T-cell (primary cell): ENCODE results near the gene CR1. TPM values are rescaled to one million over a fixed set of nuclear protein-coding genes. Genes with fewer than 3 reads are reported as not detected.
"Not testable (repeated sequence)": the region's sequence is repeated elsewhere in the genome, so short reads cannot be mapped to it uniquely, and the experiment has no call there.

Experiments
- ATAC-seq, 4 experiments: fragments of 200-7000 bp in 3 of 4; fragments of 150-1000 bp in 1 of 4; cut with Tn5 transposase; replicated peaks in 1 of 4; 1 replicate in 3 of 4; 2 replicates in 1 of 4; pipeline ENCODE4 v1.10.0; 2021; ENCODE audit warnings: moderate library complexity in 3 of 4, mild to moderate bottlenecking in 2 of 4, moderate number of reproducible peaks in 1 of 4
- CTCF ChIA-PET, 2 donors: fragments of 300-600 bp; sonication (Branson Sonifier 250); formaldehyde crosslinking; loops; one replicate each; lab custom pipeline; 2022; ENCODE audit warnings: antibody characterized with exemption in 2 of 2; lab: Charles Lee
- POLR2A ChIA-PET, 2 donors: fragments of 300-600 bp; sonication (Branson Sonifier 250); formaldehyde crosslinking; loops; one replicate each; lab custom pipeline; 2022; ENCODE audit warnings: antibody characterized with exemption in 2 of 2; lab: Charles Lee
- DNase-seq, 35 experiments: peaks; one replicate each; pipeline versions ENCODE4 v3.0.0 to v3.0.0-alpha.2; 2013 to 2023
- H3K27ac ChIP-seq: one replicate; pipeline ENCODE4 v1.5.1; 2013; ENCODE audit warnings: low read length
- H3K27me3 ChIP-seq, 2 experiments: replicated peaks in 1 of 2; 1 replicate in 1 of 2; 2 replicates in 1 of 2; pipeline versions ENCODE4 v1.6.1 to v1.7.0; 2013; ENCODE audit warnings: low read length in 1 of 2, mixed read lengths in 1 of 2; ENCODE audit not compliant: control insufficient read depth in 2 of 2, insufficient read depth in 2 of 2; ENCODE audit errors: extremely low read depth in 1 of 2
- H3K36me3 ChIP-seq, 2 donors: 1 replicate in 1 of 2; 2 replicates in 1 of 2; pipeline versions ENCODE4 v1.6.1 to v1.7.0; 2013; ENCODE audit warnings: low read length in 1 of 2; ENCODE audit not compliant: control insufficient read depth in 2 of 2, insufficient read depth in 1 of 2; ENCODE audit errors: extremely low read depth in 1 of 2
- H3K4me1 ChIP-seq, 2 experiments: 1 replicate in 1 of 2; 2 replicates in 1 of 2; pipeline versions ENCODE4 v1.6.1 to v1.7.0; 2013; ENCODE audit warnings: low read length in 2 of 2, mixed read lengths in 1 of 2; ENCODE audit not compliant: insufficient read depth in 2 of 2, control insufficient read depth in 1 of 2; ENCODE audit errors: extremely low read depth in 1 of 2
- H3K4me3 ChIP-seq, 2 donors: 1 replicate in 1 of 2; 2 replicates in 1 of 2; pipeline versions ENCODE4 v1.5.1 to v1.7.0; 2013; ENCODE audit warnings: mild to moderate bottlenecking in 2 of 2, low read length in 1 of 2, moderate library complexity in 1 of 2; ENCODE audit not compliant: control insufficient read depth in 1 of 2; ENCODE audit errors: extremely low read depth in 1 of 2
- H3K9me3 ChIP-seq: 2 replicates; pipeline ENCODE4 v1.7.0; 2013
- H3K27ac Mint-ChIP-seq, 2 donors: one replicate each; pipeline ENCODE4 v1.8.0; 2020 to 2021; ENCODE audit warnings: mild to moderate bottlenecking in 2 of 2, mixed read lengths in 2 of 2
- H3K27me3 Mint-ChIP-seq, 2 donors: one replicate each; pipeline ENCODE4 v1.8.0; 2021 to 2022; ENCODE audit warnings: mixed read lengths in 2 of 2
- H3K36me3 Mint-ChIP-seq: one replicate; pipeline ENCODE4 v1.8.0; 2021; ENCODE audit warnings: mixed read lengths
- H3K4me1 Mint-ChIP-seq, 3 donors: one replicate each; pipeline ENCODE4 v1.8.0; 2020 to 2022; ENCODE audit warnings: mixed read lengths in 3 of 3, mild to moderate bottlenecking in 1 of 3
- H3K4me3 Mint-ChIP-seq, 3 donors: one replicate each; pipeline ENCODE4 v1.8.0; 2020 to 2022; ENCODE audit warnings: mild to moderate bottlenecking in 3 of 3, mixed read lengths in 3 of 3, moderate library complexity in 3 of 3
- H3K9me3 Mint-ChIP-seq, 3 donors: one replicate each; pipeline ENCODE4 v1.8.0; 2020 to 2022; ENCODE audit warnings: mixed read lengths in 3 of 3
- WGBS: methylation state at CpG from one replicate; pipeline ENCODE4 v1.1.5; 2013; ENCODE audit warnings: missing lambda C conversion rate; ENCODE audit not compliant: insufficient coverage; 5-methylcytosine and 5-hydroxymethylcytosine counted together
- total RNA-seq, 35 experiments: library from RNA in 6 of 35; stranded (reverse) in 6 of 35; fragments of 120-200 nt in 1 of 35; gene quantifications; one replicate each; pipeline versions ENCODE4 v1.2.1 to v1.2.4 and lab custom pipeline; 2013 to 2026

CR1 gene
- total RNA-seq, 5 donors from 2014 or later (not counting 1 experiment from before 2014, with no cell fraction given): 2.8 to 11.7 (median 8.8) TPM

DNA sequence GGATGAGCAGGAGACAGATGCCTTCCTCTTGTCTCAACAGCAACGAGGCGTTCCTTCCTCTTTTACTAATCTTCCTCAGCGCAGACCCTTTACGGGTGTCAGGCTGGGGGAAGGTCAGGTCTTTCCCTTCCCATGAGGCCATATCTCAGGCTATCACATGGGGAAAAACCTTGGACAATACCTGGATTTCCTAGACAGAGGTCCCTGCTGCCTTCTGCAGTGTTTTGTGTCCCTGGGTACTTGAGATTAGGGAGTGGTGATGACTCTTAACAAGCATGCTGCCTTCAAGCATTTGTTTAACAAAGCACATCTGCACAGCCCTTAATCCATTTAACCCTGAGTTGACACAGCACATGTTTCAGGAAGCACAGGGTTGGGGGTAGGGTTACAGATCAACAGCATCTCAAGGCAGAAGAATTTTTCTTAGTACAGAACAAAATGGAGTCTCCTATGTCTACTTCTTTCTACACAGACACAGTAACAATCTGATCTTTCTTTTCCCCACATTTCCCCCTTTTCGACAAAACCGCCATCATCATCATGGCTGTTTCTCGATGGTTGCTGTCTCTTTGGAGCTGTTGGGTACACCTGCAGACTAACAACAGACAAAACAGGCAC is 139.7 kb downstream of the CR1 start:
- CTCF ChIA-PET, H3K27ac Mint-ChIP-seq, POLR2A ChIA-PET: not testable (repeated sequence)

DNA sequence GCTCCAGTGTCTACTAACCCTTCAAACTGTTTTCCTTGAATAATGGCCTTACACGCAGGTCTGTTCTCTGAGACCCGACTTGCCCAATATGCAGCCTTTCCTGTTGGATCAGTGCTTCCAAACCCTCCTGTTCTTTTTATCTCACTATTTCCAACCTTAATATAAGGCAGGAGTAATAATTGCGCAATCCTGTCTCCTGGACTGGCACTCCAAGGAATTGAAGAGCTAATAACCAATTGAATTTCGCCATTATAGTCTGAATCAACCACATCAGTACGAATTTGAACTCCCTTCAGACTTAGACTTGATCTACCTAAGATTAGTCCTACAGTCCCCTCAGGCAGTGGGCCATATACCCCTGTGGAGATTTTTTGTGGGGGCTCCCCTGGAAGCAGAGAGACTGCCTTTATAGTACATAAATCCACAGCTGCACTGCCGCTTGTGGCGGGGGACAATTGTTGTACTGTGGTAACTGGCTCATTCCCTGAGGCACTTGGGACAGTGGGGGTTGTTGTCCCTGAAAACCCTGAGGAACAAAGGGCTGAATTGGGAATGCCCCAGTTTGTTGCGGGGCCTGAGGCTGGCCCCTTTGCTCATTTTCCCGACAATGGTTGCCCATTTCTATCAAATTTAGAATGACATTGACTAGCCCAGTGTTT is 142.7 kb downstream of the CR1 start:
- H3K9me3 Mint-ChIP-seq, H3K36me3 Mint-ChIP-seq, H3K36me3 ChIP-seq, H3K4me3 Mint-ChIP-seq, ATAC-seq, H3K4me1 ChIP-seq, H3K27ac ChIP-seq, H3K27me3 ChIP-seq, H3K4me3 ChIP-seq, H3K27ac Mint-ChIP-seq, H3K9me3 ChIP-seq, CTCF ChIA-PET, DNase-seq, H3K4me1 Mint-ChIP-seq: not testable (repeated sequence)
- POLR2A ChIA-PET: interaction anchor here in 1 of 2 donors (0.6 kb wide), 1 partner anchor 1037 kb away, joined by 6 read pairs; no protein-coding TSS in a partner anchor
- H3K27me3 Mint-ChIP-seq: peaks cover 20 to 33% of the 10 kb centered on the region in 2 donors
- WGBS: 71% methylated on average over 2 of the region's 9 CpGs

More for the DNA sequence above, 139.7 kb downstream of the CR1 start:
- not testable (repeated sequence) for H3K4me3 Mint-ChIP-seq, H3K9me3 ChIP-seq, ATAC-seq, H3K4me1 ChIP-seq, H3K36me3 Mint-ChIP-seq, H3K4me1 Mint-ChIP-seq, H3K36me3 ChIP-seq, DNase-seq, H3K9me3 Mint-ChIP-seq, H3K4me3 ChIP-seq, H3K27me3 ChIP-seq, H3K27ac ChIP-seq
- peaks cover 13 to 22% of the 10 kb centered on the region in 2 donors for H3K27me3 Mint-ChIP-seq
- WGBS: 63% methylated on average over 6 of the region's 7 CpGs

DNA sequence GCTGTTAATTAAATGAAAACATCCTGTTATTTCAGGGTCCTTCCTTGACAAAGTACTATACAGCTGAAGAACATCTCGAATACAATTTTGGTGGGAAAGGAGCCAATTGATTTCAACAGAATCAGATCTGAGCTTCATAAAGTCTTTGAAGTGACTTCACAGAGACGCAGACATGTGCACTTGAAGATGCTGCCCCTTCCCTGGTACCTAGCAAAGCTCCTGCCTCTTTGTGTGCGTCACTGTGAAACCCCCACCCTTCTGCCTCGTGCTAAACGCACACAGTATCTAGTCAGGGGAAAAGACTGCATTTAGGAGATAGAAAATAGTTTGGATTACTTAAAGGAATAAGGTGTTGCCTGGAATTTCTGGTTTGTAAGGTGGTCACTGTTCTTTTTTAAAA is 143.4 kb downstream of the CR1 start:
- H3K27me3 Mint-ChIP-seq: peaks cover 20 to 32% of the 10 kb centered on the region in 2 donors
- WGBS: 33% methylated on average over 1 of the region's 5 CpGs
- POLR2A ChIA-PET: not testable (repeated sequence)

DNA sequence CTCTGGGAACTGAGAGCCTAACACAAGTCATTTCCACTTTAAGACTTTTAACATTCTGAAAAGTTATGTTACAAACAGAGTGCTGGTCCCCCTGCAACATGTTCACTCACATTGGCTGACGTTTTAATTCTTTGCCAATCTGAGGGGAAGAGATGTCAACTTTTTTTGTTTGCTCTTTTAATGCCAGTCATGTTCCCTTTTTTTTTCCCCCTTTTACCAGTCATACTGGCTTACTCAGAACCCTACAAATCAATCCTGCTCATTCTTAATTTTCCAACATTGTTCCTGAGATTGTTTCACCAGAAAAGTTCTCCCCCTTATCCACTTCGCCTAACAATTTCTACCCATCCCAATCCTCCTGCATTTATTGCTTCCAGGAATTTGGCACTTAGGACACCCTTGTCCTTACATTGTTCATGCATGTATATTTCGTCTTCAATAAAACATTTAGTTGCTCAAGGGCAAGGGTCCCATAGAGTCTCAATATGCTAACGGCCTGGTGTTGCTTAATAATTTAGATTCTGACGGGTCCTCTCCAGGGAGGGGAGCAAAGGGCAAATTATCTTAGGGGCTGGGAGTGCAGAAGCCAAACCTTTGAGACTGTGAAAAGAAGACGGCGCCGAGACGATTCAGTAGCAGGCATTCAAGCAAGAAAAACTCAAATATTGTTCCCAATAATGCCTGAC is 148.4 kb downstream of the CR1 start:
- Mint-ChIP-seq H3K4me3 (peak overlapping the region; percentile 74 to 79 (median 74)), H3K27me3 (peaks cover 15 to 24% of the 10 kb centered on the region in 2 donors), H3K27ac (no peak overlapping the region), H3K9me3 (no peaks in the 10 kb centered on the region), H3K36me3 (no peaks in the 10 kb centered on the region), H3K4me1 (peaks cover 6 to 11% (median 8%) of the 10 kb centered on the region in 3 donors)
- ChIA-PET POLR2A (no interaction called here), CTCF (interaction anchor here in 1 of 2 donors (0.7 kb wide), 1 partner anchor 984 kb away, joined by 4 read pairs; no protein-coding TSS in a partner anchor)
- Histone ChIP-seq H3K9me3 (no peaks in the 10 kb centered on the region), H3K27ac (no peak overlapping the region), H3K4me1 (peaks cover 0 to 13% of the 10 kb centered on the region in 2 experiments), H3K36me3 (no peaks in the 10 kb centered on the region), H3K27me3 (peaks cover 0 to 11% of the 10 kb centered on the region in 2 experiments), H3K4me3 (peak overlapping the region; percentile 58 to 69)
- peak in 1 of 4 experiments; percentile 17 for ATAC-seq
- DNase-seq: no peak
- WGBS: 52% methylated on average over 3 of the region's 9 CpGs

More for the DNA sequence above, 143.4 kb downstream of the CR1 start:
- DNase-seq, H3K27ac Mint-ChIP-seq, H3K9me3 ChIP-seq, H3K9me3 Mint-ChIP-seq, H3K4me3 ChIP-seq, H3K36me3 ChIP-seq, H3K27me3 ChIP-seq, H3K27ac ChIP-seq, H3K4me1 Mint-ChIP-seq, H3K36me3 Mint-ChIP-seq, H3K4me1 ChIP-seq, CTCF ChIA-PET, H3K4me3 Mint-ChIP-seq: not testable (repeated sequence)
- ATAC-seq: peak in 1 of 4 experiments; percentile 66

DNA sequence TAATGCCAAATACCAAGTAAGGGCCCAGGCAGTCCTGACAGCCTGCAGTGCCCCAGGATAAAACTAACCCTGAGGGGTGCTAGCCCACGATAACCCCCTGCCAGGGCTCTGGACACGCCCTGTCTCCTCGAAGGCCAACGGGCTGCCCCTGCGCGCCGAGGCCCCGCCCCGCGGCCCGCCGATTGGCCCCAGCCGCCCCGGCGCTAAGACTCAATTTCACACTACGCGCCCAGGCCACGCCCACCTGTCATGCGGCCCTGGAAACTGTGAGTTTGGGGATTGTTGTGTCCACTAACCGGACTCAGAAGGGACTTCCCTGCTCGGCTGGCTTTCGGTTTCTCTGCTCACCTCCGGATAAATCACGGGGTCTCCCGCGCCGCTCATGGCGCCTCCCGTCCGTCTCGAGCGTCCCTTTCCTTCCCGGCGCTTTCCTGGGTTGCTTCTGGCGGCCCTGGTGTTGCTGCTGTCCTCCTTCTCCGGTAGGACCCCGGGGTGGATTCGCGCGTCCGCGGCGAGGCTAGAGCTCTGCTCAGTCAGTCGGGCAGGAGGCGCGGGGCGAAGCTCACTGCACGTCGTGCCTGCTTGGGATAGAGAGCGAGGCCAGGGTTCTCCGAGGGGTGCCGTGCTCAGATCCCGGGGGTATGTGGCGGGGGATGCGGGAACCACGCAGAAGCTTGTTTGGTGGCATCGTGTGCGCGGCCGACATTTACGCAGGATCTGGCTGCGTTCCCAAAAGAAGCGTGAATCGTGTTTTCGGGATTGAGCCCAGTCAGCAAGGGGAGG is 149.1 kb downstream of the CR1 start, which contains the start of gene CR1L:
Gene CR1L (plus strand): TSS at position 282 of the 783 bp plus-strand sequence. CDS start 101 bp downstream, at position 383.
- 22% methylated on average over 65 of the region's 65 CpGs for WGBS
- CTCF ChIA-PET: no interaction called here

More for the DNA sequence above, 149.1 kb downstream of the CR1 start, which contains the start of gene CR1L:
- H3K4me1 Mint-ChIP-seq: peaks cover 6 to 11% (median 8%) of the 10 kb centered on the region in 3 donors
- DNase-seq (peak; percentile 30 to 79 (median 65)), ATAC-seq (peak; percentile 94 to 100 (median 97))
- H3K9me3 ChIP-seq: no peaks in the 10 kb centered on the region
- peak within 1 kb of the TSS; percentile 58 to 69 for H3K4me3 ChIP-seq
- H3K9me3 Mint-ChIP-seq: no peaks in the 10 kb centered on the region
- H3K4me1 ChIP-seq: peaks cover 0 to 13% of the 10 kb centered on the region in 2 experiments
- H3K27me3 Mint-ChIP-seq: peaks cover 8 to 19% of the 10 kb centered on the region in 2 donors
- H3K36me3 Mint-ChIP-seq: no peaks in the 10 kb centered on the region
- POLR2A ChIA-PET: no interaction called here
- no peak within 1 kb of the TSS for H3K27ac ChIP-seq
- peaks cover 0 to 11% of the 10 kb centered on the region in 2 experiments for H3K27me3 ChIP-seq
- H3K36me3 ChIP-seq: no peaks in the 10 kb centered on the region
- H3K27ac Mint-ChIP-seq: no peak within 1 kb of the TSS
- peak within 1 kb of the TSS; percentile 74 to 79 (median 74) for H3K4me3 Mint-ChIP-seq
